ENCODE measurements around the gene NR5A1.

Gene NR5A1

GRCh38 chr9:124500028-124500795 lies 7.0 kb downstream of the NR5A1 start:
- in situ Hi-C loops (cut with MboI; ENCODE audit: low sequenced_read_pairs) = no loop called here

DNA sequence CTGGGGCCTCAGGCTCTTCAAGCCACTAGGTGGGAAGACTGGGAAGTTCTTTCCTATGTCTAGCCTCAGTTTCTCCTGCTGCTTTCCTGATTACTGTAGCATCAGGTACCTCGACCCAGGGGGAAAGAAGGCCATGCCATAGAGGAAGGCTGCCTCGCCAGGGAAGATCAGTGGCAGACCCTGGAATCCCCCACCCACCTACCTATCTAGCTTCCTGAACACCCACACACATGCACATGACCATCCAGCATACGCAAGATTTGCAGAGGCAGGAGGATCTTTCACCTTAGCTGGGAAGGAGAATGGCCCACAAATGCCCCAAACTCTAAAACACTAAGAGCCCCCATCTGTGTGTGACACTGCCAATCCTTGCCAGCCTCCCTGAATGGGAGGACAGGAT lies 8.0 kb downstream of the NR5A1 start:
- in situ Hi-C loops (cut with MboI; ENCODE audit: low sequenced_read_pairs) = no loop called here

DNA sequence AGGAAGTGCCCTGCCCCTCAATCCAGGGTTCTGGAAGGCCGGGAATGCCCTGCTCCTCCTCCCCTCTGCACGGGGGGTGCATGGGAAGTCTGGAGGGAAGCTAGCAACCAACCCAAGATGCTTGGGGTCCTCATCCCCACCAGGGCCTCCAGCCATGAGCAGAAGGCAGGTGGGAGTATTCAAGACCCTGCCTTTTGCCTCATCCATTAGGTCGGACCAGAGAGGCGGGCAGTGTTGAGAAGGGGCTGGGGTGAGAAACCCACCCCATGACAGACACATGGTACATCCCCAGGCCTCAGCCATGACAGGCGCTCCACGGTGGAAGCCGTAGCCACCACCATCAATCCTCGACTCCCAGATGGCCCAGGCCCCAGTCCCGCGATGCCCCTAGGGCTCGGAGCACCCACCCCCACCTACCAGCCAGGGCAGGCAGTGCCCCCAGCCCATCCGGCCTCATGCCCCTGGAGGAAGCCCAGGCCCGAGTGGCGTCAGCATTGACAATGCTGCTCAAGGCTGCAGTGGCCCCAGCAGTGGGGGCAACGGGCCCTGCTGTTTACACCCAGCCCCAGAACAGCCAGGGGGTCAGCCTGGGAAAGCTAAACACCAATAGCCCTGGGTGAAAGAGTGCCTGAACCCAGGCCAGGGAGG lies 8.6 kb downstream of the NR5A1 start:
- in situ Hi-C loops (cut with MboI; ENCODE audit: low sequenced_read_pairs) = no loop called here

DNA sequence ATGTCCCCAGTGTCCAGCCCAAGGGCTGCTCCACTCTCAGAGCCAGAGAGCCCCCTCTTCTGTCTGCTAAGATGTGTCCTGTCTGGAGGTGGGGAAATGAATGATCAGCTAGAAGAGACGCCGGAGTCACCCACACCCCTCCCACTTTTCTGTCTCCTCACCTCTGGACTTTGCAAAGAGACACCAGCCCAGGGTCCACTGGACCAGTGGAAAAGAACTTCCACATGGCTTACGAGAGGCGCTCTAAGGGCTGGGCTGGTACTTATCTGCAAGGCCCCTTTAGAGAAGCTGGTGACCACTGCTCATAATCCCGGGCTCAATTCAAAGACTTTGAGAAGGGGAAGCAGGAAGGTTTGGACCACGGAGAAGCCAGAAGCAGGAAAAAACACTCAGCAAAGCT lies 9.2 kb downstream of the NR5A1 start:
- in situ Hi-C loops (cut with MboI; ENCODE audit: low sequenced_read_pairs) = no loop called here

- in situ Hi-C loops (cut with MboI; ENCODE audit: low sequenced_read_pairs) = no loop called here
Measured at GRCh38 chr9:124497441-124497840, 9.8 kb downstream of the NR5A1 start.

DNA sequence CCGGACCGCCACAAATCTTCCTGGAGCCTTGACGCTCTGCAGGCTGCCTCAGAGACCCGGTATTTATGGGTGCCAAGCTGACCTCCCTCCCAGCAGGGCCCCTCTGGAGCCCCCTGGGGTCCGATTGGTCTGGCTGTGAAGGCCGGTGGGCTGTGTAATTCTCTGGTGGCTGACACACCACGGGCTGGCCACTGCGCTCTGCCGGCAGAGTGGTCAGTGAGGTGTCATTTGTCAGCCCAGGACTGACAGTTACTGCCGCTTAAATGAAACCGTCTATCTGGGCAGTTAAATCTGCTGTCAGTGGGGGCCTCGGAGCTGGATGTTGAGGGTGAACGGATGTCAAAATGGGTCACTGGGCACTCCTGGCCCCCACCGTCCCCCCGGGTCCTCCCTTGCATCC lies 10.7 kb downstream of the NR5A1 start:
- in situ Hi-C loops (cut with MboI; ENCODE audit: low sequenced_read_pairs) = no loop called here

DNA sequence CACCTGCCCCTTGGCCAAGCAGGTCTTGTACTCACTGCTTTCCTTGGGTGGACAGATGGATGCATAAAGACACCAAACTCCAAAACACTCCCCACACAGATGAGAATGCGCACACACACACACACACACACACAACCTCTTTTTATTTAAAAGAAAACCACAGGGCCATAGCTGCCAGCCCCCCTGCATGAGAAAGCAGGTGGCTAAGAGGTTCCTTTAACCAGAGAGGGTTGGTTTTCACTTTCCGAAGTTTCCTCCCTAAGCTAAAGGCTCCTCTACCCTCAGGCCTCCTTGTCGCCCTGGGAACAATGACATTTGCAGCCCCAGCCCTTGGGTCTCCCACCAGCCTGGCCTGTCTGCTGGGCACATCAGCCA lies 11.1 kb downstream of the NR5A1 start:
- in situ Hi-C loops (cut with MboI; ENCODE audit: low sequenced_read_pairs) = no loop called here

GRCh38 chr9:124495126-124496074 lies 11.8 kb downstream of the NR5A1 start:
- in situ Hi-C loops (cut with MboI; ENCODE audit: low sequenced_read_pairs) = no loop called here

DNA sequence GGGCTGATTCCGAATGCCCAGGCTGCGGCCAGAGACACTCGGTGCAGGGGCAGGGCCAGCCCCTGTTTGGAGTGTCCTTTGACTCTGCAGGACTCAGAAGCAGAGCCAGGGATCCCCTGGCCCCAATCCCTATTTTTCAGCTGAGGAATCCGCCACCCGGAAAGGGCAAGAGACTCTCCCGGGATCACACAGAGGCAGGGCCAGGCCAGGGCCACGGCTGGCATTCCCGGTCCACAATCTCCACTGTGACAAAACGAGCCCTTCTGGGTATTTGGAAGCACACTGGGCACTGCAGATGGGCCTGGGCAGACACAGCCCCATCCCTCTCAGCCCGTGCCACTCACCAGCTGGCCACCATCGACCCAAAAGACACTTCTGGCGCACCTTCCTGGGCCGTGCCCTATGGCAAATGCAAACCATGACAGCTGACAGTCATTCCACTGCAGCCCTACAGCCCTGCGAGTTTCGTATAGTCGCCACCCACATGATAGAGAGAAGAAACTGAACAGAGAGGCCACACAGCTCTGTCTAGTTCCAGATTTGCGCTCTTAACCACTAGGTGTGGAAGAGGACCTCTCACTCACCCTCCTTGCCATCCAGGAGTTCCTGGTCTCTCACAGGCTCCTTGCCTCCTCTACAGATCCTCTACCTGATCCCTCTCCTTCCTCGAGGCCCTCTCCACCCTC lies 13.3 kb downstream of the NR5A1 start:
- in situ Hi-C loops (cut with MboI; ENCODE audit: low sequenced_read_pairs) = no loop called here

- in situ Hi-C loops (cut with MboI; ENCODE audit: low sequenced_read_pairs) = no loop called here
Measured at GRCh38 chr9:124493218-124493617, 14.0 kb downstream of the NR5A1 start.

GRCh38 chr9:124492818-124493217 lies 14.4 kb downstream of the NR5A1 start:
- in situ Hi-C loops (cut with MboI; ENCODE audit: low sequenced_read_pairs) = no loop called here

DNA sequence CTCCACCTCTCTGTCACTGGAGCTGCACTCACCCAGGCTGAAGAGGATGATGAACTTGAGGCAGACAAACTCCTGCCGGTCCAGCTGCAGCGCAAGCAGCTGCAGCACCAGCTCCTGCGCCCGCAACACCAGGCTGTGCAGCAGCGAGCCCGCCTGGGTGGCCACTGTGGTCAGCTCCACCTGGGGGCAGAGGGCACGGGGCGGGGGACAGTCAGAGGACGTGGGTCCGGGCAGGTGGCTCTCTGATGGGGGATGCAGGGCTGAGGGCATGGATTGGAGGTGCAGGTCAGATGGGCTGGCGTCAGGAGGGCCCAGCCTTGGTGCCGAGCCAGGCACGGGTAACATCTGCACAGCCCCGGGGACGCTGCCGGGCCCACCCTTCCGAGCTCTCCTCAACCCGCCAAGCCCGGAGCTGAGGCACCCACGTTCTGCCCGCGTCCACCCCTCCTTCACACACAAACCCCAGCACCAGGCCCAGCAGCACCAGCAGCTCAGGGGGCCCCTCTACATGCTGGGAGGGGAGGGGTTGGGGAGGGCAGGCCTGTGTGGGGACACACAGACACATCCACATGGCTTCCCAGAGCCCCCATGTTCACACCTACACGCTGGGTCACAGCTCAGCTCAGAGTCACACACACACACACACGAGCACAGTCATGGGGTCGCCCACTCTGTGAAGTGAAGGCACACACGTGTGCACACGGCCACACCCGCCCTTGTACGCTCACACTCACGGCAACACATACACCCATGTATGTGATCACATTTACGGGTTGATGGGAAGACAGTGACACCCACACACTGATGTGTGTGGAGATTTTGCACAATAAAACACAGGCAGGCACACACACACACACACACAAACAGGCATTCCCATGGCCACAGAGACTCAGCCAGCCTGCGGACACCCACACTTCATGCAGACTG lies 15.9 kb downstream of the NR5A1 start:
- in situ Hi-C loops (cut with MboI; ENCODE audit: low sequenced_read_pairs) = no loop called here

- in situ Hi-C loops (cut with MboI; ENCODE audit: low sequenced_read_pairs) = no loop called here
Measured at GRCh38 chr9:124490004-124490403, 17.2 kb downstream of the NR5A1 start.

DNA sequence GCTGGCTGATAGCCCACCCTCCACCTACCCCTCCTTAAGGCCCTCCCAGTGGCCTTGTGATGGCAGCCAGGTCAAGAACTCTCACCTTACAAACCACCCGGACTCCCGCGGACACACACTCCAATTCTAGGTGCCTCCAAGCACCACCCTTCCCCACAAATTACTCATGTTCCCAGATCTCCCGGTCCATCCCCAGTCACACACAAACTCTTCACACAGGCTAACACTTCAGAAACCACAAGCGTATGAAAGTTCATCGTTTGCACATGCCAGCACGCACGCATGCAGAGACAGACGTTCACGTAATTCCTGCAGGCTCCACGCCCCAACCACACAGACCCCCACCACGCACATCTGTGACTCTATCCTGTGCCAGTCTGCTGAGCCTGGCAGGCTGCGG lies 18.0 kb downstream of the NR5A1 start:
- in situ Hi-C loops (cut with MboI; ENCODE audit: low sequenced_read_pairs) = no loop called here

- in situ Hi-C loops (cut with MboI; ENCODE audit: low sequenced_read_pairs) = no loop called here
Measured at GRCh38 chr9:124488641-124489210, 18.5 kb downstream of the NR5A1 start.

- in situ Hi-C loops (cut with MboI; ENCODE audit: low sequenced_read_pairs) = no loop called here
Measured at GRCh38 chr9:124487260-124488182, 19.7 kb downstream of the NR5A1 start.

DNA sequence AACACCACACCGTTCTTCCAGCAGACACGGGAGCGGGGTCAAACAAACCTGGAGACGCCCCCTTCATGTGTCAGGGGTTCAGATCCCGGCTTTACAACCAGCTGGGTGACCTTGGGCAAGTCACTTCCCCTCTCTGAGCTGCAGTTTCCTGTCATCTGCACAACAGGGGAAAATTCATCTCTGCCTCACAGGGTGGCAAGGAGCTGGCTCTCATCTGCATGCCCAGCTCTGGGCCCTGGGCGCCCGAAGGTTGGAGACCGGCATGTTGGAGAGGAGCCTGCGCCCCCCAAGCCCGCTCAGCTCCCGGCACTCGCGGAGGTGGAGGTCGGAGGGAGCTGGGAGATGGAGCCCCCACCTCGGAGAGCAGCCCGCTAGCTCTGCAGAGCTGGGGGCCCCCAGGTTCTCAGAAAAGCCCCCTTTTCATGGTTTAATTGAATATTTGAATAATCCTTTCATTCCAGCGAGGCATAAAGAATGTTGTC lies 20.4 kb downstream of the NR5A1 start:
- in situ Hi-C loops (cut with MboI; ENCODE audit: low sequenced_read_pairs) = no loop called here

- in situ Hi-C loops (cut with MboI; ENCODE audit: low sequenced_read_pairs) = no loop called here
Measured at GRCh38 chr9:124485936-124486335, 21.3 kb downstream of the NR5A1 start.
